HUDEP-2 (cell line): ENCODE results near the gene SMURF1.
"Not testable (repeated sequence)": the region's sequence is repeated elsewhere in the genome, so short reads cannot be mapped to it uniquely, and the experiment has no call there.

Source experiments
- DNase-seq, 76 experiments: peaks; one replicate each; lab custom pipeline; 2025; ENCODE audit not compliant: unreplicated experiment in 76 of 76; lab: John Stamatoyannopoulos, UW

Gene SMURF1

GRCh38 chr7:99143853-99144672 is at the start of gene SMURF1:
Gene SMURF1 (minus strand): TSS chr7:99144108. CDS start chr7:99143780, 328 bp downstream.
- peak in 52 of 76 experiments; percentile 4 to 70 (median 42) for DNase-seq

GRCh38 chr7:99191869-99192596 is 48.1 kb upstream of the SMURF1 start:
- no peak for DNase-seq

GRCh38 chr7:99190359-99191009 is 46.6 kb upstream of the SMURF1 start:
- no peak for DNase-seq

GRCh38 chr7:99189222-99189621 is 45.3 kb upstream of the SMURF1 start:
- no peak for DNase-seq

- no peak for DNase-seq
Measured at GRCh38 chr7:99188221-99188620, 44.3 kb upstream of the SMURF1 start.

GRCh38 chr7:99184532-99185218 is 40.8 kb upstream of the SMURF1 start:
- DNase-seq: no peak

GRCh38 chr7:99180067-99180650 is 36.3 kb upstream of the SMURF1 start:
- no peak for DNase-seq

GRCh38 chr7:99177165-99177564 is 33.3 kb upstream of the SMURF1 start:
- peak in 2 of 76 experiments; percentile 1 to 7 for DNase-seq

GRCh38 chr7:99173787-99174186 is 29.9 kb upstream of the SMURF1 start:
- no peak for DNase-seq

GRCh38 chr7:99171731-99172130 is 27.8 kb upstream of the SMURF1 start:
- DNase-seq: no peak

GRCh38 chr7:99170730-99171074 is 26.8 kb upstream of the SMURF1 start:
- no peak for DNase-seq

- DNase-seq: no peak
Measured at GRCh38 chr7:99170065-99170729, 26.3 kb upstream of the SMURF1 start.

- DNase-seq: no peak
Measured at GRCh38 chr7:99167072-99167471, 23.2 kb upstream of the SMURF1 start.

GRCh38 chr7:99165816-99166215 is 21.9 kb upstream of the SMURF1 start:
- no peak for DNase-seq

GRCh38 chr7:99163669-99164068 is 19.8 kb upstream of the SMURF1 start:
- DNase-seq: not testable (repeated sequence)

GRCh38 chr7:99156649-99157048 is 12.7 kb upstream of the SMURF1 start:
- DNase-seq: no peak

GRCh38 chr7:99155211-99155610 is 11.3 kb upstream of the SMURF1 start:
- DNase-seq: no peak

GRCh38 chr7:99146979-99147378 is 3.1 kb upstream of the SMURF1 start:
- no peak for DNase-seq

GRCh38 chr7:99143521-99143852 is 421 bp downstream of the SMURF1 start:
- DNase-seq: peak in 3 of 76 experiments; percentile 49 to 54 (median 53)
